MG63 (cell line): ENCODE results near the gene MBD3L2B. TPM values are rescaled to one million over a fixed set of nuclear protein-coding genes. Genes with fewer than 3 reads are reported as not detected.
A peak's percentile ranks its signal among the peaks of the same experiment; 100 is the strongest.
"Not testable (repeated sequence)": the region's sequence is repeated elsewhere in the genome, so short reads cannot be mapped to it uniquely, and the experiment has no call there.

Experiments
- DNase-seq: peaks from one replicate; pipeline ENCODE4 v3.0.0-alpha.2; 2020
- H3K27me3 ChIP-seq: fragments of 250-450 bp; sonication (Bioruptor Pico); 2 replicates; pipeline ENCODE4 v1.5.1; 2020; ENCODE audit warnings: mild to moderate bottlenecking, moderate library complexity
- H3K36me3 ChIP-seq: fragments of 250-450 bp; sonication (Bioruptor Pico); 2 replicates; pipeline ENCODE4 v1.5.1; 2020; ENCODE audit warnings: mild to moderate bottlenecking, moderate library complexity
- H3K4me3 ChIP-seq: fragments of 250-450 bp; sonication (Bioruptor Pico); 2 replicates; pipeline ENCODE4 v1.5.1; 2020; ENCODE audit warnings: mild to moderate bottlenecking, moderate library complexity
- H3K9me3 ChIP-seq: fragments of 250-450 bp; sonication (Bioruptor Pico); 2 replicates; pipeline ENCODE4 v1.5.1; 2020; ENCODE audit warnings: mild to moderate bottlenecking, moderate library complexity
- total RNA-seq: library from RNA; depleted of rRNA; stranded (reverse); fragments of >200 nt; shearing (Covaris generic); gene quantifications from 2 replicates; pipeline ENCODE4 v1.2.3, GENCODE V29; 2014; ENCODE audit warnings: low replicate concordance; rRNA removed

MBD3L2B gene
- not detected in 2 replicates for total RNA-seq

DNA sequence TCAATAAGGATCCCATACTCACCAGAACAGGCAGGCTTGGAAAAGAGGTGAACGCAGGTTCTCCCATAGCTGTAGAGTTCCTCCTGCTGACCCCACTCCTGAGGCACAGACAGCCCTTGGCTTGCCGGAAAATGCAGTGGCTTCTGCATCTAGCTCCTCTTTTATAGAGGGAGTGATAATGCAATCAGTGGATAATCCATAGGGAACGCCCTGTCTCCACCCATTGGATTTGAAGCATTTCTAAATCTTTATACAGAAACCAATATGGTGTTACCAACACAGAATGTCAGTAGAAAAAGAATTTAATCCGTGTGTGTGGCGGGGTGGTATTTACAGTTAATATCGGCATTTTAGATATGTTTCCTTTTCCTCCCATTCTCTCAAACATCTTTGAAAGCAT, at the start of gene MBD3L2B:
Gene MBD3L2B, minus strand, starts transcription at position 101 of the 400 bp plus-strand sequence. Its CDS starts 34 bp downstream, at position 67.
- not testable (repeated sequence) for DNase-seq, H3K4me3 ChIP-seq, H3K9me3 ChIP-seq, H3K36me3 ChIP-seq, H3K27me3 ChIP-seq

DNA sequence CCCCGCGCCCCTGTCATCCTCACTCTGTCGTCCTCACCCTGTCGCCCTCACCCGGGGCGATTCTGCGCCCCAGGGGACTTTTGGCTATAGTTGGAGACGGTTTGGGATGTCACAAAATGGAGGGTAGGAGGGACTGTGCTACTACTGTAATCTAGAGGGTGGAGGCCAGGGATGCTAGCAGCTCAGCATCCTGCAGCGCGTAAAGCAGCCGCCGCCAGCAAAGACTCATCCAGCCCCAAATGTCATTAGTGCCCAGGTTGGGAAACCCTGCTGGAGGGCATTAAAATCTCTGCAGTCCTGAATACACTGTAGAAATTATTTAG, 48.6 kb upstream of the MBD3L2B start:
- Histone ChIP-seq H3K36me3 (peaks cover 47% of the 10 kb centered on the region), H3K4me3 (peak overlapping the region; percentile 90), H3K9me3 (peaks cover 13% of the 10 kb centered on the region), H3K27me3 (no peaks in the 10 kb centered on the region)
- DNase-seq: peak; percentile 31

DNA sequence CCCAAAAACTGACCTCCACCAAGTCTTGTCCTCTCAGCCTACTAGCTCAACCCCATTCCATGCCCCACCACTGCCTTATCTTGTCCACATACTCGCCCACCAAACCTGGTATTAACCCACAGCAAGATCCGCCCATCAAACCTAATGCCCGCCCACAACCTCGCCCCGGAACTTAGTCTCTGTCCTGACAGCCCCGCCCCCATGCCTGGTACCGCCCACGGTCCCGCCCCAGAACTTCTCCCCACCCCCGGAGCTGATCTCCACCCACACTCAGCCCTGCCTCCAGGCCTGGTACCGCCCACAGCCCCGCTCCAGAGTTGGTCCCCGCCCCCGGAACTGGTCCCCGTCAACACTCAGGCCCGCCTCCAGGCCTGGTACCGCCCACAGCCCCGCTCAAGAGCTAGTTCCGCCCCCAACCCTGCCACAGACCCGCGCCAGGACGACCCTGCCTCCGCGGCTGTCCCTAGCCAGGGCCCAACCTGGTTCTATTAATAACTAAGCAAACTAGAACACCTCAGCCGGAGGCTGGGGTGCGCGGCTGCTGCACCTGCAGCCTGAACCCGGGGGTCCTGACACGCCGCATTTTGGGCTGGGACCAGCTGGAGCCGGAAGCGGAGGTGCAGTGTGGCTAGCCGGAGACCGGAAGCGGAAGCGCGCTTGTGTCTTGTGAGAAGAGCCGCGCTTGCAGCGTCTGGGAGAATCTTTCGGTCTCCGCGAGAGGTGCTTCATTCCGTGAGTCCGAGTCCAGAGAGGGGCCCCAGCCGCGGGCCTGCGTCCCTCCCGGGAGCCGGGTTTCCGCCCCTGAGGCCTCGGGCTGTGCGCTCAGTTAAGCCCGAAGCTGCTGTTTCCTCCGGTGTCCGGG, 48.0 kb upstream of the MBD3L2B start, which contains the start of gene ZNF557:
Gene ZNF557, plus strand, starts transcription at position 662 of the 862 bp plus-strand sequence. CDS start 5,372 bp downstream, outside the sequence.
- Histone ChIP-seq H3K36me3 (peaks cover 44% of the 10 kb centered on the region), H3K9me3 (peaks cover 12% of the 10 kb centered on the region), H3K27me3 (no peaks in the 10 kb centered on the region), H3K4me3 (peak within 1 kb of the TSS; percentile 90)
- DNase-seq: peak; percentile 100

DNA sequence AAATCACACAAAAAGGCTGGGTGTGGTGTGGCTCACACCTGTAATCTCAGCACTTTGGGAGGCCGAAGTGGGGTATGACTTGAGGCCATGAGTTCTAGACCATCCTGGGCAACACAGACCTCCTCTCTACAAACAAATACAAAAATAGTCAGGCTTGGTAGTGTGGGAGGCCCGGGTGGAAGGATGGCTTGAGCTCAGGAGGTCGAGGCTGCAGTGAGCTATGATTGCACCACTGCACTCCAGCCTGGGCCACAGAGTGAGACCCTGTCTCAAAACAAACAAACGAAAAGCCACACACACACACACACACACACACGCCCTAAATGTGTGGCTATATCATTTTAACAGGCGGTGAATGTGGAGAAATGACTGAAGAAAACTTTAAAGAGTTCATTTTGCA, 47.4 kb upstream of the MBD3L2B start:
- Histone ChIP-seq H3K4me3 (peak overlapping the region; percentile 90), H3K9me3 (peaks cover 10% of the 10 kb centered on the region), H3K36me3 (peaks cover 37% of the 10 kb centered on the region), H3K27me3 (no peaks in the 10 kb centered on the region)
- DNase-seq: no peak

DNA sequence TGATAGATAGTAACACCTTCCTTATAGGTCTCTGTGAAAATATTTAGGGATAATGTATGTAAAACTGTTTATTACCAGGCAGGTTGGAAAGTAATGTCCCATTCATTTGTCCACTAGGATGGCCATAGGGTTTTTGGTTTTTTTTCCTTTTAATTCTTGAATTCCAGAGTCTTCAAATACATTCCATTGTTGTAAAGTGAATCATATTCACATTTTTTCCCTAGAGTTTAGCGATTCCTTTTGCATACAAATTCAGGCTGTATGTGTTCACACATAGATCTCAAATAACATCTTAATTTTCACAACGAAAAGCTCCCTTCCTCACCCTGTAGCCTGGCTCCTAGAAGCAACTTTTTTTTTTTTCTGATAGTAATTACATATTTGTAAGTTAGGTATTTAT, 46.5 kb upstream of the MBD3L2B start:
- Histone ChIP-seq H3K27me3 (no peaks in the 10 kb centered on the region), H3K4me3 (no peak overlapping the region), H3K9me3 (peaks cover 8% of the 10 kb centered on the region), H3K36me3 (peaks cover 28% of the 10 kb centered on the region)
- DNase-seq: no peak

DNA sequence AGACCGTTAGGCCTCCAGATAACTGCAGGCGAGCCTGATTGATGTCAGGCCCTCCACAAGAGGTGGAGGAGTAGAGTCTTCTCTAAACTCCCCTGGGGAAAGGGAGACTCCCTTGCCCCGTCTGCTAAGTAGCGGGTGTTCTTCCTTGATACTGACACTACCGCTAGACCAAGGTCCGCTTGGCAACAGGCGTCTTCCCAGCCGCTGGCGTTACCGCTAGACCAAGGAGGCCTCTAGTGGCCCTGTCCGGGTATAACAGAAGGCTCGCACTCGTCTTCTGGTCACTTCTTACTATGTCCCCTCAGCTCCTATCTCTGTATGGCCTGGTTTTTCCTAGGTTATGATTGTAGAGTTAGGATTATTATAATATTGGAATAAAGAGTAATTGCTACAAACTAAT, 45.9 kb upstream of the MBD3L2B start:
- peaks cover 22% of the 10 kb centered on the region for H3K36me3 ChIP-seq
- DNase-seq: peak; percentile 35
- H3K27me3 ChIP-seq, H3K9me3 ChIP-seq, H3K4me3 ChIP-seq: not testable (repeated sequence)

DNA sequence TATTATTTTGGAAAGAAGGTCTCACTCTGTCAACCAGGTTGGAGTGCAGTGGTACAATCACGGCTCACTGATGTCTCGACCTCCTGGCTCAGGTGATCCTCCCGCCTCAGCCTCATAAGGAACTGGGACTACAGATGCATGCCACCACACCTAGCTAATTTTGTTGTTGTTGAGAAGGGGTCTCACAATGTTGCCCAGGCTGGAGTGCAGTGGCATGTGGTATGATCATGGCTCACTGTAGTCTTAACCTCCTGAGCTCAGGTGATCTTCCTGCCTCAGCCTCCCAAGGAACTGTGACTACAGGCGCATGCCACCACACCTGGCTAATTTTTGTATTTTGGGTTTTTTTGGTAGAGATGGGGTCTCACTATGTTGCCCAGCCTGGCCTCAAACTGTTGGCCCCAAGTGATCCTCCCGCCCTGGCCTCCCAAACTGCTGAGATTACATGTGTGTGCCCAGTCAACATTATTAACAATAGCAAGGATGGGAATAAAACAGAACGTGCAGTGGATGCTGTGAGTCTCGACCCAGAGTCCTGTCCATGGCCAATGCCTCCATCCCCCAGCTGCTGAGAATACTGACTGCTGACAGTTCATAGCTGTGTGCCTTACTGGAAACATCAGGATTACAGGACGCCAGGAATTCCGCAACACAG, 42.7 kb upstream of the MBD3L2B start:
- Histone ChIP-seq H3K4me3 (no peak overlapping the region), H3K36me3 (no peaks in the 10 kb centered on the region), H3K9me3 (no peaks in the 10 kb centered on the region), H3K27me3 (no peaks in the 10 kb centered on the region)
- no peak for DNase-seq

DNA sequence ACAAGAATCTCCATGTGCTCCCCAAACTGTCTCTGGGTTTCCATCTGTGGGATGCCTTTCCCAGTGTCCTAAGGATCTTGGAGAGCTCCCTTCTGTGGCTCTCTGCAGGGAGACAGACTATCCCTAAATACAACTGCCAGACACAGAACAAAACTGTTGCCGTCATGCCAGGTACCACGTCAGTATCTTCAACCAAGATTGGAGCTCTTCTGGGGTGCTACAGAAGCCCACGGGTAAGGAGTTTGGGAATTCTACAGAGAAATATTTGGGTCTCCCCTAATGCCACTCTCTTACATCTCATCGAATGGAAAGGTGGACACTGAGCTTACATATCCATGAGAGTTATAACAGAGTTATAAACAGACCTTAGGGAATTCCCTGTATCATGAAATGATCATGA, 42.1 kb upstream of the MBD3L2B start:
- Histone ChIP-seq H3K27me3 (no peaks in the 10 kb centered on the region), H3K36me3 (no peaks in the 10 kb centered on the region), H3K4me3 (no peak overlapping the region), H3K9me3 (no peaks in the 10 kb centered on the region)
- DNase-seq: no peak

DNA sequence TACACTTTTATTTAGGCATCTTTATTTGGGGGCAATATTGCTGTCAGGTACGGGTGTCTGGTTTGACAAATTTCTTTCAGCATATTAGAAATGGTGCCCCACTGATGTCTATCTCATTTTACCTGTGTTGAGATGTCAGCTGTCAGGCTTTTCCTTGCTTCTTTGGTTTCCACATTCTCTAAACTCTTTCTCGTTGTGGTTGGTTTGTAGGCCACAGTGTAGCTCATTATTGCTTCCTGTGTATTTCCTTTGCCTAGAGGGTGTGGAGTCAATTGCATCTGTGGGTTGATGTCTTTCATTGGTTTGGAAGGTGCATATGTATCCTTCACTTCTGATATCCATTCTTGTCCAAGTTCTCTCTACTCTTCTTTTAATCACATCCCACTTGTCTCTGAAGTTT, 38.7 kb upstream of the MBD3L2B start:
- not testable (repeated sequence) for H3K4me3 ChIP-seq

DNA sequence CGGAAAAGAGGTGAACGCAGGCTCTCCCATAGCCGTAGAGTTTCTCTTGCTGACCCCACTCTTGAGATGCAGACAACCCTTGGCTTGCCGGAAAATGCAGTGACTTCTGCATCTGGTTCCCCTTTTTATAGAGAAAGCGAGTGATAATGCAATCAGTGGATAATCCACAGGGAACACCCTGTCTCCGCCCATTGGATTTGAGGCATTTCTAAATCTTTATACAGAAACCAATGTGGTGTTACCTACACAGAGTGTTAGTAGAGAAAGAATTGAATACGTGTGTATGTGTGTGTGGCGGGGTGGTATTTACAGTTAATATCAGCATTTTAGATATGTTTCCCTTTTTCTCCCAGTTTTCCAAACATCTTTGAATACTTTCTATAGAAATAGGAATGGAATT, 37.3 kb upstream of the MBD3L2B start, which contains the start of gene MBD3L3:
Gene MBD3L3, minus strand, starts transcription at position 101 of the 400 bp plus-strand sequence. Its CDS starts 71 bp downstream, at position 30.
- not testable (repeated sequence) for H3K9me3 ChIP-seq, DNase-seq, H3K4me3 ChIP-seq, H3K36me3 ChIP-seq, H3K27me3 ChIP-seq

More for the DNA sequence above, 38.7 kb upstream of the MBD3L2B start:
- not testable (repeated sequence) for DNase-seq, H3K27me3 ChIP-seq, H3K36me3 ChIP-seq, H3K9me3 ChIP-seq

DNA sequence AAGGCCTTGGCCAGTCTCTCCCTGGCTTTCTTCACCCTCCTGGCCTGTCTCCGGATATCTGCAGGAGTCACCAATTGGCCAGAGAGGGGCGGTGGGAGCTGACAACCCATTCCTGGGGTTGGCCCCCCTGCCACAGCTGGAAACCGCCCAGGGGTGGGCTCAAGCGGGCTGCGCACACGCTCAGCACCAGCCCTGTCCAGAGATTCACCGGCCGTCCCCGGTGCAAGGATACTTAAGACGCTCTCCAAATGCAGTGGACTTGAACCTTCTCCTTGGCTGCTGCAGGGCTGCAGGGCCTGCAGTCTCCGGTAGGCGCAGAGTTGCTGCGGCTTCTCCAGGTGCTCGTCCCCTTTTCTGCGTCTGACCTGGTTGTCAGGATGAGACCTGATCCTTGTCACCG, 35.1 kb upstream of the MBD3L2B start:
- not testable (repeated sequence) for H3K27me3 ChIP-seq, H3K9me3 ChIP-seq, H3K36me3 ChIP-seq, DNase-seq, H3K4me3 ChIP-seq

DNA sequence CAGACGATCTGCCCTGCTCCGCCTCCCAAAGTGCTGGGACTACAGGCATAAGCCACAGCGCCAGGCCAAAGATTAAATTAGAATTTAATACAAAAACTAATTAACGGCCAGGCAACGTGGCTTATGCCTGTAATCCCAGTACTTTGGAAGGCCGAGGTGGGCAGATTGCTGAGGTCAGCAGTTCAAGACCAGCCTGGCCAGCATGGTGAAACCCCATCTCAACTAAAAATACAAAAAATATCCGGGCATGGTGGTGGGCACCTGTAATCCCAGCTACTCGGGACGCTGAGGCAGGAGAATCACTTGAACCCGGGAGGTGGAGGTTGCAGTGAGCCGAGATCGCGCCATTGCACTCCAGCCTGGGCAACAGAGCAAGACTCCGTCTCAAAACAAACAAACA, 34.4 kb upstream of the MBD3L2B start:
- not testable (repeated sequence) for DNase-seq, H3K27me3 ChIP-seq, H3K36me3 ChIP-seq, H3K4me3 ChIP-seq, H3K9me3 ChIP-seq

DNA sequence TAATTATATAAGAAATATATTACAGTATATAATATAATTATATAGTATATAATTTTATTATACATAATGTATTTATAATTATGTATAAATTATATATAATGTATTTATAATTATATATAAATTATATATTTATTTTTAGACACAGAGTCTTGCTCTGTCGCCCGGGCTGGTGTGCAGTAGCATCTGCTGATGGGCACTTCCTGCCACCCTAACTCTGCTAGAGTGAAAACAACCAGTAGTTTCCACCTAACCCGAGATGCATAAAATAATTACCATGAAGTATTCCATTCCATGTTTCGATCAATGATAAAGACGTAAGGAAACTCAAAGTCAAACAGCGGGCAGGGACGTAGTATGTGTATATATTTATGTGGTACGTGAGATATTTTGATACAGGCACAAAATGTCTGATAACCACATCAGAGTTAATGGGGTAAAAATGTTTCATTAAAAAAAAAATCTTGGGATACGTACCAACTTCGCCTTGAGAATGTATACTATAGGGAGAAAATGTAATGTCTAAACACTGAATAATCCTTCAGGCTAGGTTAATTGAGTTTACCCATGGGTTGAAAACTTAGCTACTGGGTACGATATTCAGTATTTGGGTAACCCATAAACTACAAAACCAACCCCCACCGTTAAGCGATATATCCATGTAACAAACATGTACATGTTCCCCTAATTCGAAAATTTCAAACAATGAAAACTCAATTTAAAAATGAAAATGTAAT, 33.6 kb upstream of the MBD3L2B start:
- not testable (repeated sequence) for H3K27me3 ChIP-seq, H3K36me3 ChIP-seq, H3K4me3 ChIP-seq, DNase-seq, H3K9me3 ChIP-seq

DNA sequence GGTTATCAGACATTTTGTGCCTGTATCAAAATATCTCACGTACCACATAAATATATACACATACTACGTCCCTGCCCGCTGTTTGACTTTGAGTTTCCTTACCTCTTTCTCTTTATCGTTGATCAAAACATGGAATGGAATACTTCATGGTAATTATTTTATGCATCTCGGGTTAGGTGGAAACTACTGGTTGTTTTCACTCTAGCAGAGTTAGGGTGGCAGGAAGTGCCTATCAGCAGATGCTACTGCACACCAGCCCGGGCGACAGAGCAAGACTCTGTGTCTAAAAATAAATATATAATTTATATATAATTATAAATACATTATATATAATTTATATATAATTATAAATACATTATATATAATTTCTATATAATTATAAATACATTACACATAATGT, 31.7 kb upstream of the MBD3L2B start:
- H3K36me3 ChIP-seq, H3K27me3 ChIP-seq, H3K9me3 ChIP-seq, DNase-seq, H3K4me3 ChIP-seq: not testable (repeated sequence)

DNA sequence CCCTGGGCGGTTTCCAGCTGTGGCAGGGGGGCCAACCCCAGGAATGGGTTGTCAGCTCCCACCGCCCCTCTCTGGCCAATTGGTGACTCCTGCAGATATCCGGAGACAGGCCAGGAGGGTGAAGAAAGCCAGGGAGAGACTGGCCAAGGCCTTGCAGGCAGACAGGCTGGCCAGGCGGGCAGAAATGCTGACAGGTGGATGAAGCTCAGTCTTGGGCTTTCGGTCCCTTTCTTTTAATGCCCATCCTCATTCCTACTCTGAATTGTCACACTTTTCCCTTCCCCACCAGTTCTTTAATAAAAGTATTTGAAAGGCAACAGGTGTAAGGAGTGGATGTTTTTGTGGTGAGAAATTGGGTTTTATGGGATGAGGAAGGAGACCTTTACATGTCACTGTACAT, 30.2 kb upstream of the MBD3L2B start:
- not testable (repeated sequence) for H3K9me3 ChIP-seq, H3K27me3 ChIP-seq, H3K36me3 ChIP-seq, DNase-seq, H3K4me3 ChIP-seq

DNA sequence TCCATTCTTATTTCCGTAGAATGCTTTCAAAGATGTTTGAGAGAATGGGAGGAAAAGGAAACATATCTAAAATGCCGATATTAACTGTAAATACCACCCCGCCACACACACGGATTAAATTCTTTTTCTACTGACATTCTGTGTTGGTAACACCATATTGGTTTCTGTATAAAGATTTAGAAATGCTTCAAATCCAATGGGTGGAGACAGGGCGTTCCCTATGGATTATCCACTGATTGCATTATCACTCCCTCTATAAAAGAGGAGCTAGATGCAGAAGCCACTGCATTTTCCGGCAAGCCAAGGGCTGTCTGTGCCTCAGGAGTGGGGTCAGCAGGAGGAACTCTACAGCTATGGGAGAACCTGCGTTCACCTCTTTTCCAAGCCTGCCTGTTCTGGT, 27.8 kb upstream of the MBD3L2B start, which contains the start of gene MBD3L2:
Gene MBD3L2, plus strand, starts transcription at position 301 of the 400 bp plus-strand sequence. Its CDS starts 53 bp downstream, at position 354.
- H3K36me3 ChIP-seq, H3K27me3 ChIP-seq, H3K4me3 ChIP-seq, DNase-seq, H3K9me3 ChIP-seq: not testable (repeated sequence)

DNA sequence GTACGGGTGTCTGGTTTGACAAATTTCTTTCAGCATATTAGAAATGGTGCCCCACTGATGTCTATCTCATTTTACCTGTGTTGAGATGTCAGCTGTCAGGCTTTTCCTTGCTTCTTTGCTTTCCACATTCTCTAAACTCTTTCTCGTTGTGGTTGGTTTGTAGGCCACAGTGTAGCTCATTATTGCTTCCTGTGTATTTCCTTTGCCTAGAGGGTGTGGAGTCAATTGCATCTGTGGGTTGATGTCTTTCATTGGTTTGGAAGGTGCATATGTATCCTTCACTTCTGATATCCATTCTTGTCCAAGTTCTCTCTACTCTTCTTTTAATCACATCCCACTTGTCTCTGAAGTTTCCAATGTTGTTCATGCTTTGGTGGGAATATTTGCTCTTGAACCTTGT, 20.3 kb upstream of the MBD3L2B start:
- DNase-seq, H3K27me3 ChIP-seq, H3K36me3 ChIP-seq, H3K4me3 ChIP-seq, H3K9me3 ChIP-seq: not testable (repeated sequence)
